Measurements from ENCODE around the gene PDIK1L.

The PDIK1L gene

GRCh38 chr1:26124418-26125331 lies 13.1 kb downstream of the PDIK1L start:
- DNase-seq, result no peak

- DNase-seq, result no peak
Measured at GRCh38 chr1:26125382-26125781, 13.8 kb downstream of the PDIK1L start.

- DNase-seq, result no peak
Measured at GRCh38 chr1:26125946-26126320, 14.3 kb downstream of the PDIK1L start.

GRCh38 chr1:26126321-26127084 lies 14.9 kb downstream of the PDIK1L start:
- DNase-seq, result peak; percentile 68 to 90

GRCh38 chr1:26127235-26128163 lies 15.9 kb downstream of the PDIK1L start:
- DNase-seq, result peak; percentile 9 to 33

GRCh38 chr1:26129778-26130177 lies 18.2 kb downstream of the PDIK1L start:
- no peak for DNase-seq

- DNase-seq, result no peak
Measured at GRCh38 chr1:26130695-26131094, 19.1 kb downstream of the PDIK1L start.

GRCh38 chr1:26132128-26132833 lies 20.7 kb downstream of the PDIK1L start:
- no peak for DNase-seq

- DNase-seq, result no peak
Measured at GRCh38 chr1:26132834-26133167, 21.2 kb downstream of the PDIK1L start.

- no peak for DNase-seq
Measured at GRCh38 chr1:26134466-26134865, 22.8 kb downstream of the PDIK1L start.

GRCh38 chr1:26138974-26139558 lies 27.4 kb downstream of the PDIK1L start:
- no peak for DNase-seq

- no peak for DNase-seq
Measured at GRCh38 chr1:26142159-26142558, 30.5 kb downstream of the PDIK1L start.

- DNase-seq, result peak; percentile 77 to 80
Measured at GRCh38 chr1:26145041-26145959, 33.7 kb downstream of the PDIK1L start.

GRCh38 chr1:26145960-26146294 lies 34.3 kb downstream of the PDIK1L start:
- DNase-seq, result no peak

- no peak for DNase-seq
Measured at GRCh38 chr1:26148887-26149286, 37.3 kb downstream of the PDIK1L start.

- no peak for DNase-seq
Measured at GRCh38 chr1:26153966-26154532, 42.4 kb downstream of the PDIK1L start.

GRCh38 chr1:26154750-26155149 lies 43.1 kb downstream of the PDIK1L start:
- no peak for DNase-seq

- DNase-seq, result no peak
Measured at GRCh38 chr1:26155370-26156284, 44.0 kb downstream of the PDIK1L start.

- DNase-seq, result no peak
Measured at GRCh38 chr1:26156285-26157038, 44.8 kb downstream of the PDIK1L start.

Measured in CD4-positive, alpha-beta T cell treated with Interferon alpha-2 for 1 hour (primary cell).